Measurements from ENCODE around the gene EEF2K. TPM values are rescaled to one million over a fixed set of nuclear protein-coding genes. Genes with fewer than 3 reads are reported as not detected.

The EEF2K gene
- total and polyA plus RNA-seq, 2 of the 13 experiments (the other 11 are each of a cell fraction or from before 2014, with no cell fraction given), result 22.0 to 23.8 TPM

DNA sequence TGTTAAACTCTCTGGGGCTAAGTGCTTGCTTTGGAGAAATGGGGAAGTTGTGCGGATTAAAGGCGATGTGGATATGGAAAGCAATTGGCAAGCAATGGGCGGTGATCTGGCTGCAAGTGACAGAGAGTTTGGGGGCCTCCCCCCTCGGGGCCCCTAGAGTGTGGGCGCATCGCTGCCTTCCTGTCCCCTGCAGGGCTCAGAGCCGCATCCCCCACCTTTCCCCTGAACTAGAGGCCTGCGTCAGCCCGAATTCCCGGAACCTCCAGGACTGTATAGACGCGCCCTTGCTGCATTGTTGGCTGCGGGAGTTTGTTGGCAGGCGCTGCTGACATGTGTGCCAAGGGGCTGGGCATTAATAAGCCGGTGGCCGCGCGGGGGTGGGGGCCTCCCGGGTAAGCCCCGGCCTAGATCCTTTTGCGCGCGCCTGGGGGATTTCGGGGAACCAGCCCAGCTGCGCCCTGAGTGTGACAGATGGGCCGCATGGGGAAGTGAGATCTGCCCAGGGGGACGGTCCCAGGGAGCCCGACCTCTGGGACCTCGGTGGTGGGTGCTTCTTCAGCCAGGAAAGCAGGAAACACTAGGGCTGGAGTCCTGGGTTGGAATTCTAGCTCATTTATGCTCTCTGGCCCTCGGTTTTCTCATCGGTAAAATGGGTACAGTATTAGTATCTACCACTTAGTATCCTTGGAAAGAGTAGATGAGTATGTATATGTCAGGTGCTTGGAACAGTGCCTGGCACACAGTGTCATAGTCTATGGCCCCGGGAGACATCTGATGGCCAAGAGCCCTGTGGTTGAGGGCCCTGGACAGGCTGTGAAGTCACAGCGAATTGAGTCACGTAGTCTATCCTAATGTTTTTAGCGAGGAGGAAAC lies 1.0 kb downstream of the EEF2K start (continued):
- TF ChIP-seq, protein P1, sequence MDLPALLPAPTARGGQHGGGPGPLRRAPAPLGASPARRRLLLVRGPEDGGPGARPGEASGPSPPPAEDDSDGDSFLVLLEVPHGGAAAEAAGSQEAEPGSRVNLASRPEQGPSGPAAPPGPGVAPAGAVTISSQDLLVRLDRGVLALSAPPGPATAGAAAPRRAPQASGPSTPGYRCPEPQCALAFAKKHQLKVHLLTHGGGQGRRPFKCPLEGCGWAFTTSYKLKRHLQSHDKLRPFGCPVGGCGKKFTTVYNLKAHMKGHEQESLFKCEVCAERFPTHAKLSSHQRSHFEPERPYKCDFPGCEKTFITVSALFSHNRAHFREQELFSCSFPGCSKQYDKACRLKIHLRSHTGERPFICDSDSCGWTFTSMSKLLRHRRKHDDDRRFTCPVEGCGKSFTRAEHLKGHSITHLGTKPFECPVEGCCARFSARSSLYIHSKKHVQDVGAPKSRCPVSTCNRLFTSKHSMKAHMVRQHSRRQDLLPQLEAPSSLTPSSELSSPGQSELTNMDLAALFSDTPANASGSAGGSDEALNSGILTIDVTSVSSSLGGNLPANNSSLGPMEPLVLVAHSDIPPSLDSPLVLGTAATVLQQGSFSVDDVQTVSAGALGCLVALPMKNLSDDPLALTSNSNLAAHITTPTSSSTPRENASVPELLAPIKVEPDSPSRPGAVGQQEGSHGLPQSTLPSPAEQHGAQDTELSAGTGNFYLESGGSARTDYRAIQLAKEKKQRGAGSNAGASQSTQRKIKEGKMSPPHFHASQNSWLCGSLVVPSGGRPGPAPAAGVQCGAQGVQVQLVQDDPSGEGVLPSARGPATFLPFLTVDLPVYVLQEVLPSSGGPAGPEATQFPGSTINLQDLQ (CRISPR knock-in tag; IDR thresholded peaks at IDR 0.05), result no peak
- TF ChIP-seq ZNF143 (CRISPR knock-in tag; IDR thresholded peaks at IDR 0.05) (peak; percentile 30; the same call in 1 of the 2 replicates), ZFP90 (CRISPR knock-in tag; IDR thresholded peaks at IDR 0.05; ENCODE audit: borderline replicate concordance) (0 out of 2 replicates have a peak, but pooled peaks have one; percentile 51), GLI4 (CRISPR knock-in tag; IDR thresholded peaks at IDR 0.05; ENCODE audit: borderline replicate concordance) (peak; percentile 49; the same call in 1 of the 2 replicates), ZNF564 (CRISPR knock-in tag; IDR thresholded peaks at IDR 0.05) (0 out of 2 replicates have a peak, but pooled peaks have one; percentile 17), ATF7 (IDR thresholded peaks at IDR 0.05) (no peak), ATF7 (CRISPR knock-in tag; IDR thresholded peaks at IDR 0.05) (no peak), FOXJ3 (CRISPR knock-in tag; IDR thresholded peaks at IDR 0.05; ENCODE audit: borderline replicate concordance) (no peak), EEA1 (CRISPR knock-in tag; IDR thresholded peaks at IDR 0.05; ENCODE audit: borderline replicate concordance) (0 out of 2 replicates have a peak, but pooled peaks have one; percentile 1), ZNF598 (CRISPR knock-in tag; IDR thresholded peaks at IDR 0.05; ENCODE audit: borderline replicate concordance) (no peak; the same call in 1 of the 2 replicates), ZBTB46 (CRISPR knock-in tag; IDR thresholded peaks at IDR 0.05; ENCODE audit: borderline replicate concordance) (0 out of 2 replicates have a peak, but pooled peaks have one; percentile 14), ZSCAN20 (CRISPR knock-in tag; IDR thresholded peaks at IDR 0.05; ENCODE audit: borderline replicate concordance) (0 out of 2 replicates have a peak, but pooled peaks have one; percentile 64), DBP (CRISPR knock-in tag; IDR thresholded peaks at IDR 0.05; ENCODE audit: not compliant biosample characterization) (no peak), SNAI1 (CRISPR knock-in tag; IDR thresholded peaks at IDR 0.05; ENCODE audit: borderline replicate concordance) (peak; percentile 82; the same call in 1 of the 2 replicates), ZNF615 (CRISPR knock-in tag; IDR thresholded peaks at IDR 0.05; ENCODE audit: borderline replicate concordance) (no peak), ZNF33B (CRISPR knock-in tag; IDR thresholded peaks at IDR 0.05) (no peak; the same call in 1 of the 2 replicates), SAFB2 (CRISPR knock-in tag; IDR thresholded peaks at IDR 0.05; ENCODE audit: borderline replicate concordance, low read depth) (no peak; the same call in 1 of the 2 replicates), E2F2 (CRISPR knock-in tag; IDR thresholded peaks at IDR 0.05; ENCODE audit: borderline replicate concordance) (no peak), ZNF670 (CRISPR knock-in tag; IDR thresholded peaks at IDR 0.05; ENCODE audit: borderline replicate concordance) (peak; percentile 27; the same call in 1 of the 2 replicates), SOX6 (IDR thresholded peaks at IDR 0.05) (no peak), SOX6 (CRISPR knock-in tag; IDR thresholded peaks at IDR 0.05) (peak; percentile 46; the same call in 1 of the 2 replicates)

Data from HepG2 (cell line).